GM12892 (cell line): ENCODE measurements around the gene SAP30BP.

ENCODE experiments used
- DNase-seq: peaks from one replicate; pipeline ENCODE4 v3.0.0; 2011; ENCODE audit not compliant: insufficient read length
- FAIRE-seq: peaks from 2 replicates; lab custom pipeline; 2011; peaks lifted over from hg19 to GRCh38; lab: Jason Lieb, UNC
- POLR2A ChIP-seq: IDR thresholded peaks from 2 replicates; pipeline ENCODE4 v1.6.1; 2011; ENCODE audit warnings: low read depth, low read length, control low read depth
- POLR2AphosphoS5 ChIP-seq: IDR thresholded peaks from 2 replicates; pipeline ENCODE4 v1.6.1; 2011; ENCODE audit warnings: low read depth, low read length, control low read depth
- TAF1 ChIP-seq: IDR thresholded peaks from 2 replicates; pipeline ENCODE4 v1.6.1; 2011; ENCODE audit warnings: low read depth, mild to moderate bottlenecking, control low read depth, low read length, borderline replicate concordance

SAP30BP gene

GRCh38 chr17:75695830-75696271 is 28.7 kb downstream of the SAP30BP start:
- FAIRE-seq (no peak), DNase-seq (no peak)
- TF ChIP-seq TAF1 (no peak), POLR2A (no peak), POLR2AphosphoS5 (no peak)

- FAIRE-seq = no peak
- DNase-seq = no peak
- TF ChIP-seq POLR2AphosphoS5 = no peak
- no peak for TF ChIP-seq POLR2A
- TF ChIP-seq TAF1 = no peak
These were observed 30.6 kb downstream of the SAP30BP start for GRCh38 chr17:75697651-75698291.

GRCh38 chr17:75698659-75699058 is 31.5 kb downstream of the SAP30BP start:
- no peak for DNase-seq
- TF ChIP-seq POLR2AphosphoS5 (no peak), POLR2A (no peak), TAF1 (no peak)
- FAIRE-seq = no peak

- no peak for TF ChIP-seq TAF1
- TF ChIP-seq POLR2A = no peak
- TF ChIP-seq POLR2AphosphoS5 = no peak
- no peak for FAIRE-seq
- DNase-seq = no peak
These were observed 34.1 kb downstream of the SAP30BP start for GRCh38 chr17:75701288-75701687.

GRCh38 chr17:75703191-75703590 is 36.1 kb downstream of the SAP30BP start:
- FAIRE-seq (no peak), DNase-seq (no peak)
- TF ChIP-seq POLR2A (no peak), POLR2AphosphoS5 (no peak), TAF1 (no peak)

GRCh38 chr17:75703591-75703990 is 36.5 kb downstream of the SAP30BP start:
- FAIRE-seq (no peak), DNase-seq (no peak)
- TF ChIP-seq POLR2A = no peak
- no peak for TF ChIP-seq POLR2AphosphoS5
- no peak for TF ChIP-seq TAF1

GRCh38 chr17:75704963-75705875 is 38.1 kb downstream of the SAP30BP start:
- TF ChIP-seq TAF1 (no peak), POLR2AphosphoS5 (no peak), POLR2A (no peak)
- FAIRE-seq (no peak), DNase-seq (no peak)

GRCh38 chr17:75706042-75706728 is 39.0 kb downstream of the SAP30BP start:
- no peak for DNase-seq
- FAIRE-seq = no peak
- TF ChIP-seq POLR2A = no peak
- TF ChIP-seq TAF1 = no peak
- no peak for TF ChIP-seq POLR2AphosphoS5

GRCh38 chr17:75707079-75707571 is 40.0 kb downstream of the SAP30BP start:
- TF ChIP-seq POLR2A = no peak
- TF ChIP-seq POLR2AphosphoS5 = no peak
- TF ChIP-seq TAF1 = no peak
- no peak for DNase-seq
- no peak for FAIRE-seq

GRCh38 chr17:75712446-75712845 is 45.3 kb downstream of the SAP30BP start:
- FAIRE-seq (no peak), DNase-seq (no peak)
- TF ChIP-seq TAF1 (no peak), POLR2A (no peak), POLR2AphosphoS5 (no peak)

- FAIRE-seq = no peak
- TF ChIP-seq TAF1 (no peak), POLR2AphosphoS5 (no peak), POLR2A (no peak)
- DNase-seq = no peak
These were observed 52.6 kb downstream of the SAP30BP start for GRCh38 chr17:75719732-75720131.
